GM12878 (cell line): ENCODE data around the gene CORO7. TPM values are rescaled to one million over a fixed set of nuclear protein-coding genes. Genes with fewer than 3 reads are reported as not detected.

Source experiments
- ATF2 ChIP-seq: IDR thresholded peaks from 2 replicates; pipeline ENCODE4 v1.6.1; 2012; ENCODE audit warnings: low read length, inconsistent platforms
- ATF7 ChIP-seq: fragments of 450-650 bp; IDR thresholded peaks from 2 replicates; pipeline ENCODE4 v1.6.1; 2016; ENCODE audit warnings: low read depth, mild to moderate bottlenecking
- CHD4 ChIP-seq: fragments of 200-600 bp; sonication (generic); IDR thresholded peaks from 2 replicates; pipeline ENCODE4 v1.6.1; 2016; ENCODE audit warnings: mild to moderate bottlenecking
- CUX1 ChIP-seq: IDR thresholded peaks from 2 replicates; pipeline ENCODE4 v1.6.1; 2012; ENCODE audit warnings: improper control_type of control experiment, low read depth, low read length; ENCODE audit not compliant: insufficient replicate concordance
- EED ChIP-seq: sonication (generic); IDR thresholded peaks from 2 replicates; pipeline ENCODE4 v1.6.1; 2016; ENCODE audit warnings: antibody characterized with exemption, low read depth
- FOS ChIP-seq: IDR thresholded peaks from 3 replicates; pipeline ENCODE4 v1.6.1; 2011; ENCODE audit warnings: borderline replicate concordance; ENCODE audit not compliant: insufficient read length; ENCODE audit errors: extremely low read depth
- JUNB ChIP-seq: IDR thresholded peaks from 2 replicates; pipeline ENCODE4 v1.6.1; 2016; ENCODE audit warnings: antibody characterized with exemption, mild to moderate bottlenecking
- KAT2A ChIP-seq: conservative IDR thresholded peaks from 2 replicates; pipeline ENCODE4 v1.6.1; 2011; ENCODE audit warnings: low read depth, low read length; ENCODE audit not compliant: control insufficient read depth
- MYC ChIP-seq: IDR thresholded peaks from 2 replicates; pipeline ENCODE4 v1.6.1; 2011; ENCODE audit warnings: mild to moderate bottlenecking, low read length, moderate library complexity, inconsistent platforms; ENCODE audit not compliant: insufficient read depth, insufficient replicate concordance, insufficient read length, severe bottlenecking
- NFXL1 ChIP-seq: fragments of 450-650 bp; IDR thresholded peaks from 2 replicates; pipeline ENCODE4 v1.6.1; 2017; ENCODE audit warnings: antibody characterized with exemption, mild to moderate bottlenecking, borderline replicate concordance
- PBX3 ChIP-seq: IDR thresholded peaks from 2 replicates; pipeline ENCODE4 v1.6.1; 2011; ENCODE audit warnings: mild to moderate bottlenecking, low read depth, low read length, moderate library complexity; ENCODE audit not compliant: insufficient replicate concordance
- SPI1 ChIP-seq: IDR thresholded peaks from 2 replicates; pipeline ENCODE4 v1.6.1; 2011; ENCODE audit warnings: low read depth, mild to moderate bottlenecking, low read length, moderate library complexity, borderline replicate concordance; ENCODE audit not compliant: insufficient read depth
- polyA plus RNA-seq, 11 experiments: library from polyadenylated mRNA; depleted of rRNA in 4 of 11; unstranded in 6 of 11; stranded (reverse) in 5 of 11; fragments of >200 nt; fragmentation: Nextera tagmentation in 4 of 11; fragmentation: Illumina TruSeq in 1 of 11; extraction: Ambion mirVana in 4 of 11; extraction: Trizol in 1 of 11; gene quantifications; 1 replicate in 1 of 11; 2 replicates in 10 of 11; pipeline versions ENCODE4 v1.2.1 to v1.2.3, GENCODE V29; 2011 to 2016; ENCODE audit warnings: inconsistent platforms in 2 of 11, missing spikeins in 2 of 11, low read depth in 1 of 11
- total RNA-seq, 4 experiments: library from RNA; depleted of rRNA in 3 of 4; stranded (reverse); fragments of >200 nt in 3 of 4; fragmentation: Illumina TruSeq in 1 of 4; extraction: Trizol in 1 of 4; gene quantifications; 2 replicates each; pipeline versions ENCODE4 v1.2.1 to v1.2.3, GENCODE V29; 2013 to 2021
- TF ChIP-seq, protein P1 (sequence below): IDR thresholded peaks from 2 replicates; pipeline ENCODE4 v1.6.1; 2011; ENCODE audit warnings: low read depth, low read length, improper control_type of control experiment, borderline replicate concordance
- TF ChIP-seq, protein P2 (sequence below): fragments of 450-650 bp; formaldehyde crosslinking; IDR thresholded peaks from 2 replicates; pipeline ENCODE4 v1.4.0; 2020; ENCODE audit warnings: mild to moderate bottlenecking, moderate library complexity
- TF ChIP-seq, protein P3 (sequence below): IDR thresholded peaks from 2 replicates; pipeline ENCODE4 v1.6.1; 2011; ENCODE audit warnings: low read depth, mild to moderate bottlenecking, low read length, moderate library complexity, borderline replicate concordance; ENCODE audit errors: extremely low read depth

Gene CORO7
- total and polyA plus RNA-seq, 10 of the 15 experiments (the other 5 are each of a cell fraction or from before 2014, with no cell fraction given) = 0.64 to 89.2 (median 43.7) TPM

- no peak for TF ChIP-seq CUX1
- no peak for TF ChIP-seq NFXL1
- no peak for TF ChIP-seq PBX3
- TF ChIP-seq MYC = no peak
- TF ChIP-seq ATF2 = peak; percentile 28; the same call in 1 of the 2 replicates
- TF ChIP-seq JUNB = peak; percentile 73
- peak; percentile 63 for TF ChIP-seq EED
- TF ChIP-seq, protein P1, sequence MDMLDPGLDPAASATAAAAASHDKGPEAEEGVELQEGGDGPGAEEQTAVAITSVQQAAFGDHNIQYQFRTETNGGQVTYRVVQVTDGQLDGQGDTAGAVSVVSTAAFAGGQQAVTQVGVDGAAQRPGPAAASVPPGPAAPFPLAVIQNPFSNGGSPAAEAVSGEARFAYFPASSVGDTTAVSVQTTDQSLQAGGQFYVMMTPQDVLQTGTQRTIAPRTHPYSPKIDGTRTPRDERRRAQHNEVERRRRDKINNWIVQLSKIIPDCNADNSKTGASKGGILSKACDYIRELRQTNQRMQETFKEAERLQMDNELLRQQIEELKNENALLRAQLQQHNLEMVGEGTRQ = no peak
- TF ChIP-seq, protein P2, sequence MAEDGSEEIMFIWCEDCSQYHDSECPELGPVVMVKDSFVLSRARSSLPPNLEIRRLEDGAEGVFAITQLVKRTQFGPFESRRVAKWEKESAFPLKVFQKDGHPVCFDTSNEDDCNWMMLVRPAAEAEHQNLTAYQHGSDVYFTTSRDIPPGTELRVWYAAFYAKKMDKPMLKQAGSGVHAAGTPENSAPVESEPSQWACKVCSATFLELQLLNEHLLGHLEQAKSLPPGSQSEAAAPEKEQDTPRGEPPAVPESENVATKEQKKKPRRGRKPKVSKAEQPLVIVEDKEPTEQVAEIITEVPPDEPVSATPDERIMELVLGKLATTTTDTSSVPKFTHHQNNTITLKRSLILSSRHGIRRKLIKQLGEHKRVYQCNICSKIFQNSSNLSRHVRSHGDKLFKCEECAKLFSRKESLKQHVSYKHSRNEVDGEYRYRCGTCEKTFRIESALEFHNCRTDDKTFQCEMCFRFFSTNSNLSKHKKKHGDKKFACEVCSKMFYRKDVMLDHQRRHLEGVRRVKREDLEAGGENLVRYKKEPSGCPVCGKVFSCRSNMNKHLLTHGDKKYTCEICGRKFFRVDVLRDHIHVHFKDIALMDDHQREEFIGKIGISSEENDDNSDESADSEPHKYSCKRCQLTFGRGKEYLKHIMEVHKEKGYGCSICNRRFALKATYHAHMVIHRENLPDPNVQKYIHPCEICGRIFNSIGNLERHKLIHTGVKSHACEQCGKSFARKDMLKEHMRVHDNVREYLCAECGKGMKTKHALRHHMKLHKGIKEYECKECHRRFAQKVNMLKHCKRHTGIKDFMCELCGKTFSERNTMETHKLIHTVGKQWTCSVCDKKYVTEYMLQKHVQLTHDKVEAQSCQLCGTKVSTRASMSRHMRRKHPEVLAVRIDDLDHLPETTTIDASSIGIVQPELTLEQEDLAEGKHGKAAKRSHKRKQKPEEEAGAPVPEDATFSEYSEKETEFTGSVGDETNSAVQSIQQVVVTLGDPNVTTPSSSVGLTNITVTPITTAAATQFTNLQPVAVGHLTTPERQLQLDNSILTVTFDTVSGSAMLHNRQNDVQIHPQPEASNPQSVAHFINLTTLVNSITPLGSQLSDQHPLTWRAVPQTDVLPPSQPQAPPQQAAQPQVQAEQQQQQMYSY (CRISPR knock-in tag) = no peak
- no peak for TF ChIP-seq SPI1
- TF ChIP-seq FOS = no peak
- TF ChIP-seq CHD4 = no peak
- TF ChIP-seq KAT2A = no peak
- TF ChIP-seq, protein P3, sequence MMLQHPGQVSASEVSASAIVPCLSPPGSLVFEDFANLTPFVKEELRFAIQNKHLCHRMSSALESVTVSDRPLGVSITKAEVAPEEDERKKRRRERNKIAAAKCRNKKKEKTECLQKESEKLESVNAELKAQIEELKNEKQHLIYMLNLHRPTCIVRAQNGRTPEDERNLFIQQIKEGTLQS = no peak
- peak; percentile 93 for TF ChIP-seq ATF7
These were observed 2.0 kb downstream of the CORO7 start (continued) for GRCh38 chr16:4414187-4414917.
